ENCODE measurements around the gene TRAM2.

TRAM2 gene

GRCh38 chr6:52591832-52592231 is 15.0 kb upstream of the TRAM2 start:
- Histone ChIP-seq H3K9me3 (replicated peaks in 1 of 2; ENCODE audit: control insufficient read depth in 2 of 2, insufficient read depth in 1 of 2, low read depth in 1 of 2, low read length in 2 of 2) (no peaks in the 10 kb centered on the region), H3K18ac (ENCODE audit: low read length) (no peak overlapping the region), H3K9ac (ENCODE audit: low read depth, low read length, poor library complexity) (no peak overlapping the region), H2AFZ (ENCODE audit: low read length) (no peak overlapping the region), H2BK120ac (ENCODE audit: low read depth, low read length) (no peak overlapping the region), H3K4me1 (ENCODE audit: control insufficient read depth in 2 of 2, insufficient read depth in 1 of 2, low read depth in 1 of 2, low read length in 2 of 2) (peaks cover 12 to 15% of the 10 kb centered on the region in 2 donors), H3K36me3 (replicated peaks in 1 of 2; ENCODE audit: control insufficient read depth in 2 of 2, insufficient read depth in 2 of 2, low read length in 2 of 2) (no peaks in the 10 kb centered on the region), H3K4ac (ENCODE audit: low read length) (no peak overlapping the region), H3K4me3 (ENCODE audit: low read length in 2 of 2) (no peak overlapping the region), H2BK12ac (ENCODE audit: low read length) (no peak overlapping the region), H3K79me1 (ENCODE audit: low read depth, low read length) (no peaks in the 10 kb centered on the region), H2AK5ac (ENCODE audit: low read depth, low read length) (no peak overlapping the region), H3K23ac (ENCODE audit: low read depth, low read length, poor library complexity) (no peak overlapping the region), H2BK15ac (ENCODE audit: low read length) (no peak overlapping the region), H4K8ac (ENCODE audit: low read depth, low read length) (no peak overlapping the region), H3K27me3 (ENCODE audit: control insufficient read depth in 3 of 3, insufficient read depth in 3 of 3, low read depth in 1 of 3, low read length in 3 of 3) (no peaks in the 10 kb centered on the region), H3K27ac (replicated peaks; ENCODE audit: low read length) (no peak overlapping the region), H3K14ac (ENCODE audit: low read length) (no peak overlapping the region), H3K4me2 (ENCODE audit: insufficient read depth, low read length, poor library complexity, severe bottlenecking) (no peak overlapping the region), H2BK5ac (ENCODE audit: low read length) (no peak overlapping the region), H4K91ac (ENCODE audit: low read depth, low read length, poor library complexity) (no peak overlapping the region)
- no CpG with 5 or more reads among the region's 1 CpG for WGBS, 2 donors (ENCODE audit: extremely low coverage in 2 of 2, insufficient read length in 2 of 2, insufficient replicate concordance in 1 of 2)
- no peak for DNase-seq (ENCODE audit: low spot score)

- WGBS, 2 donors (ENCODE audit: extremely low coverage in 2 of 2, insufficient read length in 2 of 2, insufficient replicate concordance in 1 of 2) = no CpG with 5 or more reads among the region's 5 CpGs
- Histone ChIP-seq H2AK5ac (ENCODE audit: low read depth, low read length) (no peak overlapping the region), H3K23ac (ENCODE audit: low read depth, low read length, poor library complexity) (no peak overlapping the region), H2AFZ (ENCODE audit: low read length) (no peak overlapping the region), H3K9ac (ENCODE audit: low read depth, low read length, poor library complexity) (no peak overlapping the region), H3K9me3 (replicated peaks in 1 of 2; ENCODE audit: control insufficient read depth in 2 of 2, insufficient read depth in 1 of 2, low read depth in 1 of 2, low read length in 2 of 2) (no peaks in the 10 kb centered on the region), H2BK12ac (ENCODE audit: low read length) (no peak overlapping the region), H3K4me1 (ENCODE audit: control insufficient read depth in 2 of 2, insufficient read depth in 1 of 2, low read depth in 1 of 2, low read length in 2 of 2) (peaks cover 8 to 9% of the 10 kb centered on the region in 2 donors), H3K79me1 (ENCODE audit: low read depth, low read length) (no peaks in the 10 kb centered on the region), H3K14ac (ENCODE audit: low read length) (no peak overlapping the region), H3K18ac (ENCODE audit: low read length) (no peak overlapping the region), H2BK5ac (ENCODE audit: low read length) (no peak overlapping the region), H2BK120ac (ENCODE audit: low read depth, low read length) (no peak overlapping the region), H2BK15ac (ENCODE audit: low read length) (no peak overlapping the region), H3K4ac (ENCODE audit: low read length) (no peak overlapping the region), H4K91ac (ENCODE audit: low read depth, low read length, poor library complexity) (no peak overlapping the region), H3K4me2 (ENCODE audit: insufficient read depth, low read length, poor library complexity, severe bottlenecking) (no peak overlapping the region), H3K27ac (replicated peaks; ENCODE audit: low read length) (no peak overlapping the region), H4K8ac (ENCODE audit: low read depth, low read length) (no peak overlapping the region), H3K4me3 (ENCODE audit: low read length in 2 of 2) (no peak overlapping the region), H3K27me3 (ENCODE audit: control insufficient read depth in 3 of 3, insufficient read depth in 3 of 3, low read depth in 1 of 3, low read length in 3 of 3) (no peaks in the 10 kb centered on the region), H3K36me3 (replicated peaks in 1 of 2; ENCODE audit: control insufficient read depth in 2 of 2, insufficient read depth in 2 of 2, low read length in 2 of 2) (no peaks in the 10 kb centered on the region)
- no peak for DNase-seq (ENCODE audit: low spot score)
These were observed 13.5 kb upstream of the TRAM2 start for GRCh38 chr6:52590152-52590891.

- H3K27ac ChIP-seq (replicated peaks; ENCODE audit: low read length) = no peak overlapping the region
- no peak overlapping the region for H3K4me3 ChIP-seq (ENCODE audit: low read length in 2 of 2)
- no peak overlapping the region for H3K4ac ChIP-seq (ENCODE audit: low read length)
These were observed 11.8 kb upstream of the TRAM2 start for GRCh38 chr6:52588710-52589091.

GRCh38 chr6:52588087-52588709 is 11.3 kb upstream of the TRAM2 start:
- H3K9ac ChIP-seq (ENCODE audit: low read depth, low read length, poor library complexity) = no peak overlapping the region
- no CpG with 5 or more reads among the region's 8 CpGs for WGBS, 2 donors (ENCODE audit: extremely low coverage in 2 of 2, insufficient read length in 2 of 2, insufficient replicate concordance in 1 of 2)
- H4K8ac ChIP-seq (ENCODE audit: low read depth, low read length) = no peak overlapping the region
- H2BK12ac ChIP-seq (ENCODE audit: low read length) = no peak overlapping the region
- H2BK5ac ChIP-seq (ENCODE audit: low read length) = no peak overlapping the region
- H3K79me1 ChIP-seq (ENCODE audit: low read depth, low read length) = no peaks in the 10 kb centered on the region
- H3K4me1 ChIP-seq (ENCODE audit: control insufficient read depth in 2 of 2, insufficient read depth in 1 of 2, low read depth in 1 of 2, low read length in 2 of 2) = peaks cover 0 to 3% of the 10 kb centered on the region in 2 donors
- no peak for DNase-seq (ENCODE audit: low spot score)
- no peaks in the 10 kb centered on the region for H3K36me3 ChIP-seq (replicated peaks in 1 of 2; ENCODE audit: control insufficient read depth in 2 of 2, insufficient read depth in 2 of 2, low read length in 2 of 2)
- H2AFZ ChIP-seq (ENCODE audit: low read length) = no peak overlapping the region
- no peak overlapping the region for H2BK15ac ChIP-seq (ENCODE audit: low read length)
- H3K4me2 ChIP-seq (ENCODE audit: insufficient read depth, low read length, poor library complexity, severe bottlenecking) = no peak overlapping the region
- no peaks in the 10 kb centered on the region for H3K27me3 ChIP-seq (ENCODE audit: control insufficient read depth in 3 of 3, insufficient read depth in 3 of 3, low read depth in 1 of 3, low read length in 3 of 3)
- H2BK120ac ChIP-seq (ENCODE audit: low read depth, low read length) = no peak overlapping the region
- H3K4ac ChIP-seq (ENCODE audit: low read length) = no peak overlapping the region
- H3K27ac ChIP-seq (replicated peaks; ENCODE audit: low read length) = no peak overlapping the region
- H3K4me3 ChIP-seq (ENCODE audit: low read length in 2 of 2) = no peak overlapping the region
- no peak overlapping the region for H3K14ac ChIP-seq (ENCODE audit: low read length)
- no peaks in the 10 kb centered on the region for H3K9me3 ChIP-seq (replicated peaks in 1 of 2; ENCODE audit: control insufficient read depth in 2 of 2, insufficient read depth in 1 of 2, low read depth in 1 of 2, low read length in 2 of 2)
- no peak overlapping the region for H3K18ac ChIP-seq (ENCODE audit: low read length)
- no peak overlapping the region for H4K91ac ChIP-seq (ENCODE audit: low read depth, low read length, poor library complexity)
- no peak overlapping the region for H2AK5ac ChIP-seq (ENCODE audit: low read depth, low read length)
- H3K23ac ChIP-seq (ENCODE audit: low read depth, low read length, poor library complexity) = no peak overlapping the region

More at GRCh38 chr6:52588710-52589091, 11.8 kb upstream of the TRAM2 start:
- Histone ChIP-seq H3K4me2 (ENCODE audit: insufficient read depth, low read length, poor library complexity, severe bottlenecking) (no peak overlapping the region), H2BK5ac (ENCODE audit: low read length) (no peak overlapping the region), H2BK120ac (ENCODE audit: low read depth, low read length) (no peak overlapping the region), H2BK12ac (ENCODE audit: low read length) (no peak overlapping the region), H3K27me3 (ENCODE audit: control insufficient read depth in 3 of 3, insufficient read depth in 3 of 3, low read depth in 1 of 3, low read length in 3 of 3) (no peaks in the 10 kb centered on the region), H3K79me1 (ENCODE audit: low read depth, low read length) (no peaks in the 10 kb centered on the region), H3K14ac (ENCODE audit: low read length) (no peak overlapping the region), H3K36me3 (replicated peaks in 1 of 2; ENCODE audit: control insufficient read depth in 2 of 2, insufficient read depth in 2 of 2, low read length in 2 of 2) (no peaks in the 10 kb centered on the region), H3K9ac (ENCODE audit: low read depth, low read length, poor library complexity) (no peak overlapping the region), H3K9me3 (replicated peaks in 1 of 2; ENCODE audit: control insufficient read depth in 2 of 2, insufficient read depth in 1 of 2, low read depth in 1 of 2, low read length in 2 of 2) (no peaks in the 10 kb centered on the region), H3K23ac (ENCODE audit: low read depth, low read length, poor library complexity) (no peak overlapping the region), H3K4me1 (ENCODE audit: control insufficient read depth in 2 of 2, insufficient read depth in 1 of 2, low read depth in 1 of 2, low read length in 2 of 2) (peaks cover 0 to 3% of the 10 kb centered on the region in 2 donors), H4K91ac (ENCODE audit: low read depth, low read length, poor library complexity) (no peak overlapping the region), H2AK5ac (ENCODE audit: low read depth, low read length) (no peak overlapping the region), H3K18ac (ENCODE audit: low read length) (no peak overlapping the region), H2AFZ (ENCODE audit: low read length) (no peak overlapping the region), H4K8ac (ENCODE audit: low read depth, low read length) (no peak overlapping the region), H2BK15ac (ENCODE audit: low read length) (no peak overlapping the region)
- no CpG with 5 or more reads among the region's 1 CpG for WGBS, 2 donors (ENCODE audit: extremely low coverage in 2 of 2, insufficient read length in 2 of 2, insufficient replicate concordance in 1 of 2)
- DNase-seq (ENCODE audit: low spot score) = no peak
